Spinal cord (tissue), 10 donors: ENCODE measurements around the gene SLC12A7. TPM values are rescaled to one million over a fixed set of nuclear protein-coding genes. Genes with fewer than 3 reads are reported as not detected.
A peak's percentile ranks its signal among the peaks of the same experiment; 100 is the strongest.

Experiments used
- DNase-seq, 6 donors: peaks; one replicate each; pipeline versions ENCODE4 v3.0.0 to v3.0.0-alpha.2; 2013 to 2015; ENCODE audit warnings: low spot score in 6 of 6, low read depth in 4 of 6
- H3K27ac ChIP-seq: one replicate; pipeline ENCODE4 v1.5.1; 2013; ENCODE audit warnings: low read depth, low read length, control low read depth
- H3K27me3 ChIP-seq: one replicate; pipeline ENCODE4 v1.6.1; 2013; ENCODE audit warnings: low read length; ENCODE audit not compliant: control insufficient read depth, insufficient read depth
- H3K36me3 ChIP-seq: one replicate; pipeline ENCODE4 v1.6.1; 2013; ENCODE audit warnings: low read length; ENCODE audit not compliant: control insufficient read depth, insufficient read depth
- H3K4me1 ChIP-seq: one replicate; pipeline ENCODE4 v1.6.1; 2013; ENCODE audit warnings: low read length; ENCODE audit not compliant: control insufficient read depth, insufficient read depth
- H3K4me3 ChIP-seq: one replicate; pipeline ENCODE4 v1.5.1; 2013; ENCODE audit warnings: low read depth, low read length, control low read depth
- H3K9me3 ChIP-seq: one replicate; pipeline ENCODE4 v1.6.1; 2013; ENCODE audit warnings: low read length; ENCODE audit not compliant: control insufficient read depth, insufficient read depth
- WGBS: methylation state at CpG from one replicate; pipeline ENCODE4 v1.1.5; 2013; ENCODE audit warnings: missing lambda C conversion rate; ENCODE audit not compliant: insufficient coverage; 5-methylcytosine and 5-hydroxymethylcytosine counted together
- polyA plus RNA-seq, 2 donors: library from polyadenylated mRNA; unstranded; fragments of 120-200 nt; gene quantifications; one replicate each; pipeline ENCODE4 v1.2.1, GENCODE V29; 2013; ENCODE audit not compliant: insufficient read length in 2 of 2
- total RNA-seq, 2 donors: library from RNA; depleted of rRNA in 1 of 2; stranded (reverse); fragments of 120-200 nt in 1 of 2; fragments of >200 nt in 1 of 2; gene quantifications; one replicate each; pipeline versions ENCODE4 v1.2.3 to v1.2.4, GENCODE V29; 2013 to 2014
- donor health status: healthy.

The SLC12A7 gene
- total and polyA plus RNA-seq, 4 donors = 8.7 to 21.3 (median 16.4) TPM

GRCh38 chr5:1092122-1092521, 19.7 kb downstream of the SLC12A7 start:
- H3K9me3 ChIP-seq = no peaks in the 10 kb centered on the region
- WGBS = 81% methylated on average over 4 of the region's 14 CpGs
- no peak overlapping the region for H3K4me3 ChIP-seq
- H3K36me3 ChIP-seq = peaks cover 50% of the 10 kb centered on the region
- no peak for DNase-seq
- peak overlapping the region; percentile 47 for H3K27ac ChIP-seq
- peaks cover 25% of the 10 kb centered on the region for H3K4me1 ChIP-seq
- no peaks in the 10 kb centered on the region for H3K27me3 ChIP-seq

- no peaks in the 10 kb centered on the region for H3K27me3 ChIP-seq
- H3K36me3 ChIP-seq = peaks cover 54% of the 10 kb centered on the region
- H3K4me1 ChIP-seq = peaks cover 25% of the 10 kb centered on the region
- DNase-seq = no peak
- H3K9me3 ChIP-seq = no peaks in the 10 kb centered on the region
- H3K27ac ChIP-seq = no peak overlapping the region
- 95% methylated on average over 23 of the region's 23 CpGs for WGBS
- no peak overlapping the region for H3K4me3 ChIP-seq
These were observed 20.2 kb downstream of the SLC12A7 start for GRCh38 chr5:1091632-1092031.

GRCh38 chr5:1090538-1090937, 21.3 kb downstream of the SLC12A7 start:
- no peaks in the 10 kb centered on the region for H3K9me3 ChIP-seq
- H3K36me3 ChIP-seq = peaks cover 62% of the 10 kb centered on the region
- H3K27me3 ChIP-seq = no peaks in the 10 kb centered on the region
- no peak overlapping the region for H3K4me3 ChIP-seq
- WGBS = 79% methylated on average over 16 of the region's 16 CpGs
- H3K27ac ChIP-seq = no peak overlapping the region
- peaks cover 25% of the 10 kb centered on the region for H3K4me1 ChIP-seq
- DNase-seq = no peak

GRCh38 chr5:1089621-1090040, 22.2 kb downstream of the SLC12A7 start:
- Histone ChIP-seq H3K36me3 (peaks cover 69% of the 10 kb centered on the region), H3K27me3 (no peaks in the 10 kb centered on the region), H3K4me3 (no peak overlapping the region), H3K27ac (no peak overlapping the region), H3K4me1 (peaks cover 25% of the 10 kb centered on the region), H3K9me3 (no peaks in the 10 kb centered on the region)
- no peak for DNase-seq
- WGBS = 80% methylated on average over 15 of the region's 15 CpGs

GRCh38 chr5:1089146-1089545, 22.7 kb downstream of the SLC12A7 start:
- 61% methylated on average over 9 of the region's 11 CpGs for WGBS
- H3K27me3 ChIP-seq = no peaks in the 10 kb centered on the region
- no peak overlapping the region for H3K27ac ChIP-seq
- peaks cover 25% of the 10 kb centered on the region for H3K4me1 ChIP-seq
- no peak for DNase-seq
- no peak overlapping the region for H3K4me3 ChIP-seq
- no peaks in the 10 kb centered on the region for H3K9me3 ChIP-seq
- peaks cover 74% of the 10 kb centered on the region for H3K36me3 ChIP-seq

GRCh38 chr5:1088726-1089125, 23.1 kb downstream of the SLC12A7 start:
- 95% methylated on average over 24 of the region's 30 CpGs for WGBS
- H3K4me3 ChIP-seq = no peak overlapping the region
- no peaks in the 10 kb centered on the region for H3K27me3 ChIP-seq
- H3K9me3 ChIP-seq = no peaks in the 10 kb centered on the region
- peaks cover 25% of the 10 kb centered on the region for H3K4me1 ChIP-seq
- H3K36me3 ChIP-seq = peaks cover 76% of the 10 kb centered on the region
- H3K27ac ChIP-seq = no peak overlapping the region
- DNase-seq = no peak

GRCh38 chr5:1088031-1088430, 23.8 kb downstream of the SLC12A7 start:
- Histone ChIP-seq H3K27me3 (no peaks in the 10 kb centered on the region), H3K36me3 (peaks cover 74% of the 10 kb centered on the region), H3K27ac (no peak overlapping the region), H3K9me3 (no peaks in the 10 kb centered on the region), H3K4me1 (peaks cover 25% of the 10 kb centered on the region), H3K4me3 (no peak overlapping the region)
- no peak for DNase-seq
- 97% methylated on average over 26 of the region's 26 CpGs for WGBS

- Histone ChIP-seq H3K36me3 (peaks cover 72% of the 10 kb centered on the region), H3K27me3 (no peaks in the 10 kb centered on the region), H3K9me3 (no peaks in the 10 kb centered on the region), H3K4me1 (peaks cover 25% of the 10 kb centered on the region), H3K27ac (no peak overlapping the region), H3K4me3 (no peak overlapping the region)
- 93% methylated on average over 16 of the region's 25 CpGs for WGBS
- no peak for DNase-seq
These were observed 24.4 kb downstream of the SLC12A7 start for GRCh38 chr5:1087428-1087827.

- no peak for DNase-seq
- no peaks in the 10 kb centered on the region for H3K27me3 ChIP-seq
- no peak overlapping the region for H3K27ac ChIP-seq
- H3K9me3 ChIP-seq = no peaks in the 10 kb centered on the region
- WGBS = 95% methylated on average over 31 of the region's 31 CpGs
- H3K4me3 ChIP-seq = no peak overlapping the region
- H3K4me1 ChIP-seq = peaks cover 25% of the 10 kb centered on the region
- H3K36me3 ChIP-seq = peaks cover 69% of the 10 kb centered on the region
These were observed 25.0 kb downstream of the SLC12A7 start for GRCh38 chr5:1086871-1087270.

GRCh38 chr5:1086137-1086536, 25.7 kb downstream of the SLC12A7 start:
- no peak overlapping the region for H3K27ac ChIP-seq
- H3K4me1 ChIP-seq = peaks cover 18% of the 10 kb centered on the region
- H3K4me3 ChIP-seq = no peak overlapping the region
- WGBS = 87% methylated on average over 11 of the region's 11 CpGs
- no peaks in the 10 kb centered on the region for H3K27me3 ChIP-seq
- peaks cover 67% of the 10 kb centered on the region for H3K36me3 ChIP-seq
- DNase-seq = no peak
- no peaks in the 10 kb centered on the region for H3K9me3 ChIP-seq
